ENCODE results near the gene NQO1. TPM values are rescaled to one million over a fixed set of nuclear protein-coding genes. Genes with fewer than 3 reads are reported as not detected.
A peak's percentile ranks its signal among the peaks of the same experiment; 100 is the strongest.

The NQO1 gene
- 100 to 1,000 TPM; 116 to 188 (median 133) TPM for total RNA-seq

- Histone ChIP-seq H3K9me3 (no peaks in the 10 kb centered on the region), H3K36me3 (no peaks in the 10 kb centered on the region), H3K4me3 (peak within 1 kb of the TSS; percentile 50 to 75 (median 60)), H3K4me1 (peaks cover 0 to 6% of the 10 kb centered on the region in 2 donors), H3K27ac (peak within 1 kb of the TSS; percentile 86 to 89), H3K27me3 (no peaks in the 10 kb centered on the region)
- TF ChIP-seq POLR2AphosphoS5 (IDR thresholded peaks at IDR 0.05) = peak; percentile 28 to 65 (median 58)
- TF ChIP-seq POLR2A (IDR thresholded peaks at IDR 0.05) = peak; percentile 38
- no peak for TF ChIP-seq CTCF (IDR thresholded peaks at IDR 0.05)
- DNase-seq (ENCODE audit: low spot score in 2 of 2) = peak; percentile 90 to 97
- intact Hi-C loops (cut with DNase I; ENCODE audit: low total_unique reads) = loop anchor here (2.0 kb wide), 1 partner anchor 14 kb away; no protein-coding TSS in a partner anchor
Measured at GRCh38 chr16:69726313-69727060, at the start of gene NQO1. Gene NQO1, minus strand, starts transcription at chr16:69726560. Its CDS starts 121 bp downstream, at chr16:69726439.

DNA sequence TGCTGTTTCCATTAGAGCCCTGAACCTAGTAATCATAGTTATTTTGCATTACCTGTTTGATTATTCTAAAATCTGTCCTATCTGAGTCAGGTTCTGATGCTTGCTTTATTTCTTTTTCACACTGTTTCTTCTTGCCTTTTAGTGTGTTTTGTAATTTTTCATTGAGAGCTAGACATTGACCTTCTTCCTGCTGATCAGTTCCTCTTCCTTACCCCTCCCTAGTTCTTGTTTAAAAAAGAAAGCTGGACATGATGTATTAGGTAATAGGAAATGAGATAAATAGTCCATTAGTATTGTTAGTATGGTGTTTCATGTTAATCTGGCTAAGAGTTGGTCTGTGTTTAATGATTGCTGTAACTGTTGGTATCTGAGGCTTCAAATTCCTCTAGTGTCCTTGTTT, 49.2 kb upstream of the NQO1 start:
- Histone ChIP-seq H3K9me3 (no peaks in the 10 kb centered on the region), H3K4me3 (no peak overlapping the region), H3K36me3 (no peaks in the 10 kb centered on the region), H3K27ac (no peak overlapping the region), H3K4me1 (no peaks in the 10 kb centered on the region), H3K27me3 (no peaks in the 10 kb centered on the region)
- intact Hi-C loops (cut with DNase I; ENCODE audit: low total_unique reads) = no loop called here
- TF ChIP-seq POLR2AphosphoS5 (IDR thresholded peaks at IDR 0.05) (no peak), CTCF (IDR thresholded peaks at IDR 0.05) (no peak), POLR2A (IDR thresholded peaks at IDR 0.05) (no peak)
- DNase-seq (ENCODE audit: low spot score in 2 of 2) = no peak

DNA sequence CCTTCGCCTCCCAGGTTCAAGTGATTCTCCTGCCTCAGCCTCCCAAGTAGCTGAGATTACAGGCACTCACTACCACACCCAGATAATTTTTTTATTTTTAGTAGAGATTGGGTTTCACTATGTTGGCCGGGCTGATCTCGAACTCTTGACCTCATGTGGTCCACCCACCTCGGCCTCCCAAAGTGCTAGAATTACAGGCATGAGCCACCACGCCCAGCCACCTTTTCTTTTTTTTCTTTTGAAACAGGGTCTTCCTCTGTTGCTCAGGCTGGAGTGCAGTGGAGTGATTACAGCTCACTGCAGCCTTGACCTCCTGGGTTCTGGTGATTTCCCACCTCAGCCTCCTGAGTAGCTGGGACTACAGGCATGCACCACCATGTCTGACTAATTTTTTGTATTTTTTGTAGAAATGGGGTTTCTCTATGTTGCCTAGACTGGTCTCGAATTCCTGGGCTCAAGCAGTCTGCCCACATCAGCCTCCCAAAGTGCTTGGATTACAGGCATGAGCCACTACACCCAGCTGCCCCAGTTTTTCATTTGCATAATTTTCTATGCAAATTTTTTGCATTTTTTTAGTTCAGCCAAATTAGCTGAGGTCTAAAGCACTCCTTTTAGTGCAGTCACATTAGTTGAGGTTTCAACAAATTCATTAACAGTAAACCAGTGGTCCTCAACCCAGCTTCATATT, 47.0 kb upstream of the NQO1 start:
- Histone ChIP-seq H3K27ac (no peak overlapping the region), H3K36me3 (no peaks in the 10 kb centered on the region), H3K4me3 (no peak overlapping the region), H3K4me1 (no peaks in the 10 kb centered on the region), H3K9me3 (no peaks in the 10 kb centered on the region), H3K27me3 (no peaks in the 10 kb centered on the region)
- intact Hi-C loops (cut with DNase I; ENCODE audit: low total_unique reads) = no loop called here
- TF ChIP-seq POLR2A (IDR thresholded peaks at IDR 0.05) (no peak), CTCF (IDR thresholded peaks at IDR 0.05) (no peak), POLR2AphosphoS5 (IDR thresholded peaks at IDR 0.05) (no peak)
- DNase-seq (ENCODE audit: low spot score in 2 of 2) = no peak

DNA sequence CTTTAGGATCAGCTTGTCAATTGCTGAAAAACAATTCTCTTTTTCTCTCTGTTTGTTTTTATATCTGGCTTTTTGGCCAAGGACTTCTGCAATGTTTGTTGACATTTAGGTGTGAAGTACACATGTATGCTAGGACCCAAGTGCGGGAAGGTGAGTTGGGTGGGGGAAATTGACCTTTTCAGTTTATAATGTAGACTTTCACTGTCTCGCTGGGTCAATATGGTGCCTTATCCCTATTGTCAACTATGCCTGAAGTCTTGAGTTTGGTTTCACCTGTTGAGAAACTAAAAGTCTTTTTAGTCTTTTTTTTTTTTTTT, 45.2 kb upstream of the NQO1 start:
- intact Hi-C loops (cut with DNase I; ENCODE audit: low total_unique reads) = no loop called here
- Histone ChIP-seq H3K9me3 (no peaks in the 10 kb centered on the region), H3K27me3 (no peaks in the 10 kb centered on the region), H3K4me1 (no peaks in the 10 kb centered on the region), H3K36me3 (no peaks in the 10 kb centered on the region), H3K4me3 (no peak overlapping the region), H3K27ac (no peak overlapping the region)
- no peak for TF ChIP-seq POLR2AphosphoS5 (IDR thresholded peaks at IDR 0.05)
- TF ChIP-seq CTCF (IDR thresholded peaks at IDR 0.05) = no peak
- no peak for TF ChIP-seq POLR2A (IDR thresholded peaks at IDR 0.05)
- DNase-seq (ENCODE audit: low spot score in 2 of 2) = no peak

GRCh38 chr16:69769404-69769803, 43.0 kb upstream of the NQO1 start:
- H3K27ac ChIP-seq = no peak overlapping the region
- no peaks in the 10 kb centered on the region for H3K9me3 ChIP-seq
- no peaks in the 10 kb centered on the region for H3K36me3 ChIP-seq
- no peak overlapping the region for H3K4me3 ChIP-seq
- no peak for DNase-seq (ENCODE audit: low spot score in 2 of 2)
- intact Hi-C loops (cut with DNase I; ENCODE audit: low total_unique reads) = no loop called here
- no peaks in the 10 kb centered on the region for H3K27me3 ChIP-seq
- H3K4me1 ChIP-seq = no peaks in the 10 kb centered on the region
- TF ChIP-seq POLR2A (IDR thresholded peaks at IDR 0.05) (no peak), POLR2AphosphoS5 (IDR thresholded peaks at IDR 0.05) (no peak), CTCF (IDR thresholded peaks at IDR 0.05) (no peak)
